ENCODE data around the gene SHISA6. TPM values are rescaled to one million over a fixed set of nuclear protein-coding genes. Genes with fewer than 3 reads are reported as not detected.

Gene SHISA6
- total RNA-seq, 2 donors from 2014 or later, result 6.7 to 14.4 TPM

- Mint-ChIP-seq H3K36me3 (ENCODE audit: low read depth) (no peaks in the 10 kb centered on the region), H3K4me3 (no peak overlapping the region), H3K9me3 (no peaks in the 10 kb centered on the region), H3K27me3 (ENCODE audit: insufficient read depth) (peaks cover 11% of the 10 kb centered on the region), H3K4me1 (peaks cover 10% of the 10 kb centered on the region), H3K27ac (no peak overlapping the region)
- Histone ChIP-seq H3K9ac (ENCODE audit: extremely low read depth, low read length, poor library complexity, severe bottlenecking) (no peak overlapping the region), H3K4me1 (ENCODE audit: control insufficient read depth, insufficient read depth, low read length) (peaks cover 3% of the 10 kb centered on the region), H3K4me3 (ENCODE audit: low read length) (no peak overlapping the region), H3K36me3 (ENCODE audit: control insufficient read depth, insufficient read depth, low read length) (no peaks in the 10 kb centered on the region), H3K9me3 (ENCODE audit: control insufficient read depth, low read length) (no peaks in the 10 kb centered on the region), H3K27me3 (ENCODE audit: control insufficient read depth, insufficient read depth, low read length, poor library complexity, severe bottlenecking) (no peaks in the 10 kb centered on the region), H3K27ac (ENCODE audit: low read depth, low read length) (no peak overlapping the region)
- TF ChIP-seq CTCF (conservative IDR thresholded peaks at IDR 0.05), result no peak
- no peak for DNase-seq
- WGBS, 2 experiments (ENCODE audit: insufficient coverage in 1 of 2, insufficient read length in 1 of 2), result 93% methylated on average over 1 of the region's 1 CpG; no CpG with 5 or more reads in 1 of the 2 experiments
Observed at GRCh38 chr17:11554042-11554441, 313.0 kb downstream of the SHISA6 start.

- Histone ChIP-seq H3K4me1 (ENCODE audit: control insufficient read depth, insufficient read depth, low read length) (peaks cover 5% of the 10 kb centered on the region), H3K36me3 (ENCODE audit: control insufficient read depth, insufficient read depth, low read length) (no peaks in the 10 kb centered on the region), H3K4me3 (ENCODE audit: low read length) (no peak overlapping the region), H3K27ac (ENCODE audit: low read depth, low read length) (no peak overlapping the region), H3K27me3 (ENCODE audit: control insufficient read depth, insufficient read depth, low read length, poor library complexity, severe bottlenecking) (no peaks in the 10 kb centered on the region), H3K9ac (ENCODE audit: extremely low read depth, low read length, poor library complexity, severe bottlenecking) (no peak overlapping the region), H3K9me3 (ENCODE audit: control insufficient read depth, low read length) (no peaks in the 10 kb centered on the region)
- TF ChIP-seq CTCF (conservative IDR thresholded peaks at IDR 0.05), result no peak
- H3K4me3 Mint-ChIP-seq, result no peak overlapping the region
- H3K4me1 Mint-ChIP-seq, result peaks cover 15% of the 10 kb centered on the region
- peaks cover 11% of the 10 kb centered on the region for H3K27me3 Mint-ChIP-seq (ENCODE audit: insufficient read depth)
- WGBS, 2 experiments (ENCODE audit: insufficient coverage in 1 of 2, insufficient read length in 1 of 2), result 86 to 91% methylated on average over 3 to 5 of the region's 5 CpGs
- no peaks in the 10 kb centered on the region for H3K36me3 Mint-ChIP-seq (ENCODE audit: low read depth)
- no peak for DNase-seq
- H3K9me3 Mint-ChIP-seq, result no peaks in the 10 kb centered on the region
- no peak overlapping the region for H3K27ac Mint-ChIP-seq
Observed at GRCh38 chr17:11554542-11554941, 313.5 kb downstream of the SHISA6 start.

GRCh38 chr17:11555530-11555929, 314.5 kb downstream of the SHISA6 start:
- peaks cover 8% of the 10 kb centered on the region for H3K4me1 ChIP-seq (ENCODE audit: control insufficient read depth, insufficient read depth, low read length)
- no peaks in the 10 kb centered on the region for H3K36me3 ChIP-seq (ENCODE audit: control insufficient read depth, insufficient read depth, low read length)
- no peak for DNase-seq
- WGBS, 2 experiments (ENCODE audit: insufficient coverage in 1 of 2, insufficient read length in 1 of 2), result 87% methylated on average over 6 of the region's 6 CpGs; no CpG with 5 or more reads in 1 of the 2 experiments
- no peak overlapping the region for H3K9ac ChIP-seq (ENCODE audit: extremely low read depth, low read length, poor library complexity, severe bottlenecking)
- no peak overlapping the region for H3K27ac ChIP-seq (ENCODE audit: low read depth, low read length)
- no peaks in the 10 kb centered on the region for H3K9me3 Mint-ChIP-seq
- no peak for TF ChIP-seq CTCF (conservative IDR thresholded peaks at IDR 0.05)
- no peaks in the 10 kb centered on the region for H3K9me3 ChIP-seq (ENCODE audit: control insufficient read depth, low read length)
- H3K4me3 ChIP-seq (ENCODE audit: low read length), result no peak overlapping the region
- peaks cover 19% of the 10 kb centered on the region for H3K4me1 Mint-ChIP-seq
- peaks cover 11% of the 10 kb centered on the region for H3K27me3 Mint-ChIP-seq (ENCODE audit: insufficient read depth)
- no peaks in the 10 kb centered on the region for H3K27me3 ChIP-seq (ENCODE audit: control insufficient read depth, insufficient read depth, low read length, poor library complexity, severe bottlenecking)
- H3K27ac Mint-ChIP-seq, result no peak overlapping the region
- H3K4me3 Mint-ChIP-seq, result no peak overlapping the region
- no peaks in the 10 kb centered on the region for H3K36me3 Mint-ChIP-seq (ENCODE audit: low read depth)

Data from endodermal cell (in vitro differentiated cells).